Heart right ventricle (tissue), 16 donors: ENCODE measurements around the gene TSPAN17. TPM values are rescaled to one million over a fixed set of nuclear protein-coding genes. Genes with fewer than 3 reads are reported as not detected.

ENCODE experiments used
- ATAC-seq, 8 donors: fragments of 200-7000 bp; cut with Tn5 transposase; one replicate each; pipeline ENCODE4 v1.9.1; 2020; ENCODE audit warnings: mild to moderate bottlenecking in 8 of 8, moderate library complexity in 8 of 8, moderate number of reproducible peaks in 1 of 8
- DNase-seq, 2 donors: peaks; one replicate each; pipeline ENCODE4 v3.0.0-alpha.2; 2020
- H3K27ac ChIP-seq, 10 donors: fragments of 200-600 bp; sonication (generic) in 2 of 10; one replicate each; pipeline versions ENCODE4 v1.5.0 to v1.8.0; 2020 to 2022; ENCODE audit warnings: mild to moderate bottlenecking in 3 of 10
- H3K27me3 ChIP-seq, 7 donors: fragments of 200-600 bp; one replicate each; pipeline ENCODE4 v1.8.0; 2021 to 2022; ENCODE audit warnings: mild to moderate bottlenecking in 2 of 7
- H3K36me3 ChIP-seq, 9 donors: fragments of 200-600 bp; sonication (generic) in 1 of 9; one replicate each; pipeline versions ENCODE4 v1.5.0 to v1.8.0; 2020 to 2022; ENCODE audit warnings: mild to moderate bottlenecking in 2 of 9
- H3K4me1 ChIP-seq, 9 donors: fragments of 200-600 bp; sonication (generic) in 1 of 9; one replicate each; pipeline versions ENCODE4 v1.5.0 to v1.8.0; 2020 to 2022; ENCODE audit warnings: mild to moderate bottlenecking in 4 of 9
- H3K4me3 ChIP-seq, 10 donors: fragments of 200-600 bp; sonication (generic) in 2 of 10; one replicate each; pipeline versions ENCODE4 v1.5.0 to v1.8.0; 2020 to 2022; ENCODE audit warnings: mild to moderate bottlenecking in 7 of 10, moderate library complexity in 2 of 10
- H3K9me3 ChIP-seq, 11 donors: fragments of 200-600 bp in 10 of 11; sonication (generic) in 2 of 11; one replicate each; pipeline versions ENCODE4 v1.5.0 to v1.8.0; 2013 to 2022; ENCODE audit warnings: mild to moderate bottlenecking in 2 of 11, control low read depth in 1 of 11, moderate library complexity in 1 of 11
- WGBS, 2 donors: extraction: QIAGEN DNeasy Blood & Tissue Kit; methylation state at CpG; one replicate each; pipeline ENCODE4 v1.1.7; 2013; ENCODE audit warnings: inconsistent platforms in 1 of 2; 5-methylcytosine and 5-hydroxymethylcytosine counted together
- intact Hi-C, 10 donors: fragments of 100-400 bp; cut with DNase I; formaldehyde crosslinking; loops; one replicate each; pipeline versions ENCODE4 v1.11.1 to v1.14.2; 2022
- polyA plus RNA-seq, 2 donors: library from polyadenylated mRNA; stranded (reverse); fragments of 200-250 nt; gene quantifications; one replicate each; pipeline ENCODE4 v1.2.3, GENCODE V29; 2013
- total RNA-seq, 10 donors: library from RNA; stranded (reverse); fragmentation: NEBNext Ultra II Directional in 3 of 10; extraction: Animal tissue kit (Norgen Biotek cat#: 25700) in 3 of 10; gene quantifications; one replicate each; pipeline versions ENCODE4 v1.2.1 to v1.2.4, GENCODE V29; 2021 to 2023
- TF ChIP-seq, protein P1 (sequence below), 9 donors: fragments of 200-600 bp; sonication (generic) in 2 of 9; IDR thresholded peaks; one replicate each; pipeline versions ENCODE4 v1.5.0 to v1.8.0; 2021 to 2022; ENCODE audit warnings: antibody characterized with exemption in 9 of 9, mild to moderate bottlenecking in 5 of 9, moderate library complexity in 1 of 9
- donor health status: Arrhythmogenic right ventricular cardiomyopathy.
- donor health status: ischemic (EF 13 %, LVEDD 7.1; RV severe dilation, severe dysfunction).
- donor health status: healthy with polysubstance abuse.
- donor health status: DM: no; HTN: yes; CAD: no.
- donor health status: DM: no; HTN: no; CAD: no.
- donor health status: ischemic (EF 25% LVEDD 6.9; RV normal size, moderate dysfunction).
- donor health status: ischemic (EF 25% LVEDD 5.7; RV mildly dilated, moderate dysfunction).
- donor health status: healthy.
- donor health status: DM: yes; HTN: yes; CAD: no.
- donor health status: Ischemic cardiomyopathy.
- donor health status: ischemic (EF 35%, LVEDD 5.7; RV mildly dilated, moderate dysfunction).
- donor health status: nonischemic (EF 11% LVEDD 7.7; RV severe dilation, severe dysfunction).
- donor health status: DM: yes; HTN: yes; CAD: no.
- donor health status: PGD.
- donor health status: ischemic (EF 29% LVEDD 5.4; RV normal size, mild dysfunction).
- donor health status: nonischemic (EF 23%, LVEDD 6.1; RV moderate dilation, normal function).

TSPAN17 gene
- total and polyA plus RNA-seq, 12 donors, result 13.2 to 48.3 (median 27.3) TPM

DNA sequence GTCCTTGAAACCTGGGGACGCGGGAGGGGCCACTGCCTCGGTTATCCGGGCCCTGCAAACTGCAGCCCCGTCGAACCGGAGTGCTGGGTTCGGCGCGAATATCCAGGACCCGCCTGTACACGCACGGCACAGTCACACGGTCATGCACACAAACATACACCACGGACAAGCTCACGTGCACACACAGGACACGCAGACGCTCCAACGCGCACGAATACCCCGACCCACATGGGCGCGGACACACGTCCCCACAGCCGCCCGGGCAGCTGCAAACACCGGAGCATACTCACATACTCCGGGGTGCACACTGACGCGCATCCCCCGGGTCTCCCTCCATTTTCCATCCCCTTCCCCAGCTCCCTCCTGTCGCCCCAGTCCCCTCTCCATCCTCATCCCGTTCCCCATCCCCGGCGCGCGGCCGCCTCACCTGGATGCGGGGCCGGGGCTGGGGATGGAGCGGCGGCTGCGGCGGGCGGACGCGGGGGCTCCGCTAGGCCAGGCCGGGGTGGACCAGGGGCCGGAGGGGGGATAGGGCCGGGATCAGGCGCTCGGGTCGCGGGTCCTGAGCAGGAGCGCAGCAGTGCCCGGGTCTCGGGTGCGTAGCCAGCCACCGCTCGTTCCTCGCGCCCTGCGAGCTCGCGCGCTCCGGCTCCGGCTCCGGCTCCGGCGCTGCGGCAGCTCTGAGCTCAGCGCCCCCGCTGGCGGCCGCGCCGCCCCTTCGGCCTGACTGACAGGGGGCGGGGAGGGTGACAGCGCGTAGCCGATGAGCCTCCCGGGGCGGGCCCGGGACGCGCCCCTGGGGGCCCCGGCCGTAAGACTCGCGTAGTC lies 17.2 kb upstream of the TSPAN17 start, which contains the start of the genes EIF4E1B and SNCB:
Gene EIF4E1B, plus strand, starts transcription at position 823 of the 828 bp plus-strand sequence. CDS start 12,113 bp downstream, outside the sequence.
Gene SNCB, minus strand, starts transcription at position 682 of the 828 bp plus-strand sequence. CDS start 880 bp downstream, outside the sequence.
- Histone ChIP-seq H3K4me3 (peak within 1 kb of the TSS in 9 of 10 donors; percentile 25 to 52 (median 45)), H3K4me1 (peaks cover 7 to 18% (median 13%) of the 10 kb centered on the region in 9 donors), H3K27ac (no peak within 1 kb of the TSS), H3K27me3 (peaks cover 10 to 99% (median 95%) of the 10 kb centered on the region in 7 donors), H3K9me3 (no peaks in the 10 kb centered on the region), H3K36me3 (no peaks in the 10 kb centered on the region)
- intact Hi-C loops, result loop anchor here in 2 of 10 donors (5.0 to 10.0 kb wide), 2 partner anchors 53 to 55 kb away; no protein-coding TSS in a partner anchor
- ATAC-seq (peak; percentile 75 to 85 (median 82)), DNase-seq (peak; percentile 29 to 39)
- WGBS, 2 donors, result 1% methylated on average over 87 to 94 of the region's 94 CpGs
- TF ChIP-seq, protein P1, sequence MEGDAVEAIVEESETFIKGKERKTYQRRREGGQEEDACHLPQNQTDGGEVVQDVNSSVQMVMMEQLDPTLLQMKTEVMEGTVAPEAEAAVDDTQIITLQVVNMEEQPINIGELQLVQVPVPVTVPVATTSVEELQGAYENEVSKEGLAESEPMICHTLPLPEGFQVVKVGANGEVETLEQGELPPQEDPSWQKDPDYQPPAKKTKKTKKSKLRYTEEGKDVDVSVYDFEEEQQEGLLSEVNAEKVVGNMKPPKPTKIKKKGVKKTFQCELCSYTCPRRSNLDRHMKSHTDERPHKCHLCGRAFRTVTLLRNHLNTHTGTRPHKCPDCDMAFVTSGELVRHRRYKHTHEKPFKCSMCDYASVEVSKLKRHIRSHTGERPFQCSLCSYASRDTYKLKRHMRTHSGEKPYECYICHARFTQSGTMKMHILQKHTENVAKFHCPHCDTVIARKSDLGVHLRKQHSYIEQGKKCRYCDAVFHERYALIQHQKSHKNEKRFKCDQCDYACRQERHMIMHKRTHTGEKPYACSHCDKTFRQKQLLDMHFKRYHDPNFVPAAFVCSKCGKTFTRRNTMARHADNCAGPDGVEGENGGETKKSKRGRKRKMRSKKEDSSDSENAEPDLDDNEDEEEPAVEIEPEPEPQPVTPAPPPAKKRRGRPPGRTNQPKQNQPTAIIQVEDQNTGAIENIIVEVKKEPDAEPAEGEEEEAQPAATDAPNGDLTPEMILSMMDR (IDR thresholded peaks at IDR 0.05), result peak in 1 of 9 donors; percentile 19

DNA sequence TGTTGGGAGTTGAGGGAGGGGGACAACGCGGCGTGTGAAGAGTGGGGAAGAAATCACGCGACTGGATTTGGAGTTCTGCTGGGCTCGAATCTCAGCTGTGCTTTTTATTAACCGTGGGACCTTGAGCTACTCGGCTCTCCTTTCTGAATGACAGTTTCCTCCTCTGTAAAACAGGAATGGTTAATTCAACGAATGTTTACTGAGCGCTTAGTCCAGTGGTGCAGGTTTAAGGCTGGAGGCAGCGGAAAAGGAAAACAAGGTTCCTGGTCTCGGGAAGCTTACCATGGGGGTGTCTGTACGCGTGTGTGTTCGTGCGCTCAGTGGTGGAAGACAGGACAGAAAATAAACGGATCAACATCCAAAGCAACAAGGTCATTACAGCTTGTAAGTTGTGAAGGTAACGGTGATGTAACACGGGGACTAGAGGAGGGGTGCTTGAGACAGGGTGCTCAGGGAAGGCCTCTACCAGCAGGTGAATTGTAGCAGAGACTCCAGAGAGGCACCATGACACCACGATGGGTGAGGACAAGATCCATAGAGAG lies 16.5 kb upstream of the TSPAN17 start:
- TF ChIP-seq, protein P1 (IDR thresholded peaks at IDR 0.05), result no peak
- no peak overlapping the region for H3K27ac ChIP-seq
- H3K27me3 ChIP-seq, result peaks cover 10 to 98% (median 93%) of the 10 kb centered on the region in 7 donors
- H3K4me1 ChIP-seq, result peaks cover 7 to 18% (median 13%) of the 10 kb centered on the region in 9 donors
- intact Hi-C loops, result loop anchor here in 1 of 10 donors (10.0 kb wide), 1 partner anchor 56 kb away; no protein-coding TSS in a partner anchor
- DNase-seq, result no peak
- no peaks in the 10 kb centered on the region for H3K9me3 ChIP-seq
- H3K36me3 ChIP-seq, result no peaks in the 10 kb centered on the region
- H3K4me3 ChIP-seq, result peak overlapping the region in 9 of 10 donors; percentile 25 to 52 (median 45)
- ATAC-seq, result peak in 2 of 8 donors; percentile 8 to 29
- 7% methylated on average over 20 of the region's 20 CpGs for WGBS, 2 donors

DNA sequence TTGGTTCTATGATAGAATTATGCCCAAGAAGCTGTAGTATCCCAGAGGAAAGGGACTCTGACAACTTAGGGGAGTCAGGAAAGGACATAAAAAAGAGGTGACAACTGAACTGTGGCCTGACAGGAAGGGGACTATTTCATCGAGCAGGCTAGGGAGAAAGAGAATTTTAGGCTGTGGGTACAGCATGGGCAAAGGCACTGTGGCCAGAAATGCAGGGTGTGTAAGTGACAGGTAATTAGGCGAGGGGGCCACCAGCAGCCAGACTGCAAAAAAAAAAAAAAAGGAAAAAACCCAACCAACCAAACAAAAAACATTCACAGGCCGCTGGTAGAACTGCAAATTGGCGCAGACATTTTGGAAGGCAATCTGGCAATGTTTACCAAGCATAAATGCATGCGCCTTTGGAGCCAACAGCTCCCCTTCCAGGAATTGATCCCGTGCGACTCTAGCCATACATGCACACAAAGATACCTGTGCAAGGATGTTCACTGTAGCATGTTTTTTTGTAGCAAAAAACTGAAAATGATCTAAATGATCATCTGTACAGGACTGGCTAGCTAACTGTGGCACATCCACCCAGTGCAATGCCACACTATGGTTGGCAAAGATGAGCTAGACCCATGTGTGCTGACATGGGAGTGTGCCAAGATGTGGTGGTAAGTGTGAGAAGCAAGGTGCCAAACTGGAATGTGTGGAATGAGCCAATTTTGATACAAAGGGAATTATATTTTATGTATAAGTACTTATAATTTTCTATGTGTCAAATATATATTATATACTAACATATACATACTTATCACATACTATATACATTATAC lies 15.7 kb upstream of the TSPAN17 start:
- intact Hi-C loops, result loop anchor here in 1 of 10 donors (10.0 kb wide), 1 partner anchor 57 kb away; no protein-coding TSS in a partner anchor
- Histone ChIP-seq H3K27ac (no peak overlapping the region), H3K27me3 (peaks cover 10 to 95% (median 84%) of the 10 kb centered on the region in 7 donors), H3K36me3 (no peaks in the 10 kb centered on the region), H3K9me3 (no peaks in the 10 kb centered on the region), H3K4me3 (no peak overlapping the region), H3K4me1 (peaks cover 7 to 18% (median 13%) of the 10 kb centered on the region in 9 donors)
- no peak for ATAC-seq
- TF ChIP-seq, protein P1 (IDR thresholded peaks at IDR 0.05), result no peak
- no peak for DNase-seq
- 79 to 85% methylated on average over 7 of the region's 7 CpGs for WGBS, 2 donors
